GM19043 (cell line): Measurements from ENCODE around the gene PSMB1.
"Not testable (repeated sequence)": the region's sequence is repeated elsewhere in the genome, so short reads cannot be mapped to it uniquely, and the experiment has no call there.

Experiments used
- ATAC-seq: cut with Tn5 transposase; IDR thresholded peaks from one replicate; pipeline ENCODE4 v1.9.1; 2021; ENCODE audit warnings: low read depth; ENCODE audit not compliant: unreplicated experiment

The PSMB1 gene

DNA sequence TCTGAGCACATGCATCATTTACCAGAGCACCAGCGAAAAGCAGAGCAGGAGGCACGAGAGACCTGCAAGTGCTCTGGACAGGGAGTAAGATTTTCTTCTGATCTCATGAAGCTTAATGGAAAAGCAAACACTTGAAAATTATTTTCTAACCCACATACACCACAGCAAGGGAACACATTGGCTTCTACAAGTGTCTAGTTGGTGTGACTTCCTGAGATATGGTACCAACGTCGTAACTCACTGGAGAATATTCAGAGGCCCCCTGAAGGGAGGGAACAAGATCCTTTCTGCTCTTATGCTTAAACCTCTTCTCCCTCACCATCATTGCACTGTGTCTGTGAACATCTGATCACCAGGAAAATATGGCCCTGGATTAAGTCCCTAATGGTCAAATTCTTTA, 48.6 kb downstream of the PSMB1 start:
- no peak for ATAC-seq

DNA sequence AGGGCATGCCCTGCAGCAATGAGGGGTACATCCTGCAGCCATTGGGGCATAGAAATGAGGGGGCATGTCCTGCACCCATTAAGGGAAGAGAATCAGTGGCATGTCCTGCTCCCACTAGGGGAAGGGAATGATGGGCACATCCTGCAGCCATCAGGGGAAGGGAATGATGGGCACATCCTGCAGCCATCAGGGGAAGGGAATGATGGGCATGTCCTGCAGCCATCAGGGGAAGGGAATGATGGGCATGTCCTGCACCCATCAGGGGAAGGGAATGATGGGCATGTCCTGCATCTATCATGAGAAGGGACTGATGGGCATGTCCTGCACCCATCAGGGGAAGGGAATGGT, 49.7 kb downstream of the PSMB1 start:
- ATAC-seq = no peak

DNA sequence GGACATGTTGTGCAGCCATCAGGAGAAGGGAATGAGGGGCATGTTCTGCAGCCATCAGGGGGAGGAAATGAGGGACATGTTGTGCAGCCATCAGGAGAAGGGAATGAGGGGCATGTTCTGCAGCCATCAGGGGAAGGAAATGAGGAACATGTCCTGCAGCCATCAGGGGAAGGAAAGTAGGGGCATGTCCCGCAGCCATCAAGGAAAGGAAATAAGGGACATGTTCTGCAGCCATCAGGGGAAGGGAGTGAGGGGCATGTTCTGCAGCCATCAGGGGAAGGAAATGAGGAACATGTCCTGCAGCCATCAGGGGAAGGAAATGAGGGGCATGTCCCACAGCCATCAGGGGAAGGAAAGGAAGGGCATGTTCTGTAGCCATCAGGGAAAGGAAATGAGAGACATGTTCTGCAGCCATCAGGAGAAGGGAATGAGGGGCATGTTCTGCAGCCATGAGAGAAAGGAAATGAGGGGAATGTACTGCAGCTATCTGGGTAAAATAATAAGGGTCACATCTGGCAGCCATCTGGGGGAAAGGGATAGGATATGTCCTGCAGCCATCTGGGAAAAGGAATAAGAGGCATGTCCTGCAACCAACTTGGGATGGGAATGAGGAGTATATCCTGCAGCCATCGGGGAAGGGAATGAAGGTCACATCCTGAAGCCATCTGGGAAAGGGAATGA, 50.2 kb downstream of the PSMB1 start:
- not testable (repeated sequence) for ATAC-seq

DNA sequence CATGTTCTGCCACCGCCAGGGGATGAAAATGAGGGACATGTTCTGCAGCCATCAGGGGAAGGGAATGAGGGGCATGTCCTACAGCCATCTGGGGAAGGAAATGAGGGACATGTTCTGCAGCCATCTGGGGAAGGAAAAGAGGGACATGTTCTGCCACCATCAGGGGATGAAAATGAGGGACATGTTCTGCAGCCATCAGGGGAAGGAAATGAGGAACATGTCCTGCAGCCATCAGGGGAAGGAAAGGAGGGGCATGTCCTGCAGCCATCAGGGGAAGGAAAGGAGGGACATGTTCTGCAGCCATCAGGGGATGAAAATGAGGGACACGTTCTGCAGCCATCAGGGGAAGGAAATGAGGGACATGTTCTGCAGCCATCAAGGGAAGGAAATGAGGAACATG, 50.8 kb downstream of the PSMB1 start:
- not testable (repeated sequence) for ATAC-seq

DNA sequence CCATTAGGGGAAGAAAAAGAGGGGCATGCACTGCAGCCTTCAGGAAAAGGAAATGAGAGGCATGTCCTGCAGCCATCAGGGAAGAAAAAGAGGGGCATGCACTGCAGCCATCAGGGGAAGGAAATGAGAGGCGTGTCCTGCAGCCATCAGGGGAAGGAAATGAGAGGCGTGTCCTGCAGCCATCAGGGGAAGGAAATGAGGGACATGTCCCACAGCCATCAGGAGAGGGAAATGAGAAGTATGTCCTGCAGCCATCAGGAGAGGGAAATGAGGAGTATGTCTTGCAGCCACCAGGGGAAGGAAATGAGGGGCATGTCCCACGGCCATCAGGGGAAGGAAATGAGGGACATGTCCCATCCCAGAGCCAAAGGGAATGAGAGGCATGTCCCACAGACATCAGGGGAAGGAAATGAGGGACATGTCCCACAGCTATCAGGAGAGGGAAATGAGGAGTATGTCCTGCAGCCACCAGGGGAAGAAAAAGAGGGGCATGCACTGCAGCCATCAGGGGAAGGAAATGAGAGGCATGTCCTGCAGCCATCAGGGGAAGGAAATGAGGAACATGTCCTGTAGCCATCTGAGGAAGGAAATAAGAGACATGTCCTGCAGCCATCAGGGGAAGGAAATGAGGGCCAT, 52.0 kb downstream of the PSMB1 start:
- ATAC-seq = no peak

DNA sequence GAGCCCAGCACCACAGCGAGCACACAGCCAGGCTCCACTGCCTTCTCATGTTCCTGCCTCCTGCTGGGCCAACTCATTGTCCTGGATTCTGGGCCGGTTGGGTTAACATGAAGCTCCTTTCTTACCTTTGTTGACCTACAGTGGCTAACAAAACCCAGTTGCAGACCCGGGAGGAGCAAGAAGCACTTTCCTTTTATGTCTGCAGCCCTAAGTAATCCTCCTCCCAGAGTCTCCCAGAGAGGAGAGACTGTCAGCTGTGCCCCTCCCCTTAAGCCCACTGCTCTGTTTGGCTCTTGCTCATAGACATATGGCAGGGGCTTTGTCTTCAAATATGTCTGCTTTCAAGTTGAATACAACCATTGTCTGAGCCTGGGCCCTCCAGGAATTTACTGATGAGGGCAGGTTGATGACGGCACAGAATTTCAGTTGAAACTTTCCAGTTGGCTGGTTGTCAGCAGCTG, 55.2 kb downstream of the PSMB1 start:
- ATAC-seq = no peak

DNA sequence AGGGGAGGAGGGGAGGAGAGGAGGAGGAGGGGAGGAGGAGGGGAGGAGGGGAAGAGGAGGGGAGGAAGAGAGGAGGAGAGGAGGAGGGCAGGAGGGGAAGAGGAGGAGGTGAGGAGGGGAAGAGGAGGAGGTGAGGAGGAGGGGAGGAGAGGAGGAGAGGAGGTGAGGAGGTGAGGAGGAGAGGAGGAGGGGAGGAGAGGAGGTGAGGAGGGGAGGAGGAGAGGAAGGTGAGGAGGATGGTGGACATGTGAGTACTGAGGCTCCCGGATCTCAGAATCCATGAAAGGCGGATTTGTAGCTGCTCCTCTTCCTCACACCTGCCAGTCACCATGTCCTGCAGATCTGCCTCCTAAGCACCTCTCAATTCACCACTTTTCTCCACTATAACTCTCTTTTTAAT, 59.8 kb downstream of the PSMB1 start:
- ATAC-seq = no peak

DNA sequence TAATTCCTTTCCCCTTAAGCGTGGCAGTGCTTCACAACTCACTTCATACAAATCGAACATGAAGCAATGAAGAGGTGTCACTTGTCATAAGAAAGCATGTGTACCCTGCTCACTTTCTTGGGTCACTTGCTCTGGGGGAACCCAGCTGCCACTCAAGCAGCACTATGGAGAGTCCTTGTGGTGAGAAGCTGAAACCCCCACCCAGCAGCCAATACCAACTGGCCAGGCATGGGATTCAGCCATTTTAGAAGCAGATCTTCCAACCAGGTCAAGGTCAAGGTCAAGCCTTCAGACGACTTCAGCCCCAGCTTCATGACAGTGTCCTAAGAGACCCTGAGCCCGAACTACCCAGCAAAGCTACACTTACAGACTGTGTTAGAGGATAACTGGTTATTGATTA, 62.8 kb downstream of the PSMB1 start:
- ATAC-seq = no peak

DNA sequence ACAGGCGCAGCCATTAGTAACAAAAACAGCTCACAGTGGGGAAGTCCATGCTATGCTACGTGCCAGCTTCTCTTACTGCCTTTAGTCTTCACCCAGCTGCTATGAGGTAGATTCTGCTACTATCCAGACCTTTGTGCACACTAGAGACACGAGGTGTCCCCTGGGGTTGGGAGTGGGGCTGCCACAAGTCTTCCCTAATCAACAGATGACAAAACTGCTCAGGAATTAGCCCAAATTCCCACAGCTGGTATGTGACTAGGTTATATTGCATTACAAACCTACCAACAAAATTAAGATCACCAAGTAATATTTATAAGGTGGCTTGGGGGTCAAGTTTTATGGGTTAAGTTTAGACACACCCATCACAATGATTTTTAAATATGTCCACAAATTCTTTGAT, 63.3 kb downstream of the PSMB1 start:
- ATAC-seq = no peak

DNA sequence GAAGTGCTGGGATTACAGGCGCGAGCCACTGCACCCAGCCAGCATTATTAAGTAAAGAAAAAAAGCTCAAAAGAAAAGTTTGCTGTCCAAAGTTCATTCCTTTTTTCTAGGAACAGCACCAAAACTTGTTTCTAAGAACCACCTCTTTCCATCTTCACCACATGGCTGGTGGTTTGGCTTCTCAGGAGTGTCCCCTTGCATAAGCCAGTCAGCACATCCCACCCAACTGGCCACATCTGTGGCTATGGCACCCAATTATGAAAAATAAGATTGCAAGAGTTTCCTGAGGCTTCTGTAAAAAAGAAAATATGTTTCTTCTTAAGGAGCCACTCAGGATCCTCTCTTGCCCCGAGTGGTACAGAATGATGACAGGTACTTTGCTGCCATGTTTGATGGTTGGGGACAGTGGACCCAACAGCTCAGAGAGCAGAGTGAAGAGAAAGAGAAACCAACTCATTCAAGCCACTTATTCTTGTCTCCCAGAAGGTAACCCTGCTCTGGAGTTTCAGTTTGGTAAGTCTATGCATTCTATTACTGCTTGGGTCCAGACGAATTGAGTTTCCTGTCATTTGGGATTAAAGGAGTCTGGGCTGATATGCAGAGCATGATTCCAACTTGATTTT, 65.3 kb downstream of the PSMB1 start:
- ATAC-seq = no peak

DNA sequence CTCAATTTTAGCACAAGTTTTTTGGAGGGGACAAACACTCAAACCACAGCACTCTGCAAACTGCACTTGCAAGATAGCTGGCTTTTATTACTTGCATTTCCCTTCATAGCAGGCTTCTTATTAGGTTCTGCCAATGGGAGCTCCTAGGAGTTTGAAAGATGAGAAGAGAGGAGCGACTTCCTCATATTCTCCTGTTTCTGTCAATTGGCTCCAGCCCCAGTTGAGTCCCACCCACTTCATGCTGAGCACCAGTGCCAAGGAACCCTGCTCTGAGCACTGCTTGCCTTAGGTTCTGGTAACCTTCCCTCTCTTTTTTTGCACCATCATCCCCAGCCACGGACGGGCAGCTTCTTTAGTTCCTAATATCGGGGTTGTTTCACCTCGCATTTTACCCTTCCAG, 67.9 kb downstream of the PSMB1 start:
- ATAC-seq = no peak
